Measurements from ENCODE around the gene LYRM7. TPM values are rescaled to one million over a fixed set of nuclear protein-coding genes. Genes with fewer than 3 reads are reported as not detected.

Gene LYRM7
- total and polyA plus RNA-seq, 10 of the 15 experiments (the other 5 are each of a cell fraction or from before 2014, with no cell fraction given) = 9.2 to 68.8 (median 20.2) TPM

GRCh38 chr5:131209506-131210150, 38.9 kb downstream of the LYRM7 start (continued):
- TF ChIP-seq, protein P1, sequence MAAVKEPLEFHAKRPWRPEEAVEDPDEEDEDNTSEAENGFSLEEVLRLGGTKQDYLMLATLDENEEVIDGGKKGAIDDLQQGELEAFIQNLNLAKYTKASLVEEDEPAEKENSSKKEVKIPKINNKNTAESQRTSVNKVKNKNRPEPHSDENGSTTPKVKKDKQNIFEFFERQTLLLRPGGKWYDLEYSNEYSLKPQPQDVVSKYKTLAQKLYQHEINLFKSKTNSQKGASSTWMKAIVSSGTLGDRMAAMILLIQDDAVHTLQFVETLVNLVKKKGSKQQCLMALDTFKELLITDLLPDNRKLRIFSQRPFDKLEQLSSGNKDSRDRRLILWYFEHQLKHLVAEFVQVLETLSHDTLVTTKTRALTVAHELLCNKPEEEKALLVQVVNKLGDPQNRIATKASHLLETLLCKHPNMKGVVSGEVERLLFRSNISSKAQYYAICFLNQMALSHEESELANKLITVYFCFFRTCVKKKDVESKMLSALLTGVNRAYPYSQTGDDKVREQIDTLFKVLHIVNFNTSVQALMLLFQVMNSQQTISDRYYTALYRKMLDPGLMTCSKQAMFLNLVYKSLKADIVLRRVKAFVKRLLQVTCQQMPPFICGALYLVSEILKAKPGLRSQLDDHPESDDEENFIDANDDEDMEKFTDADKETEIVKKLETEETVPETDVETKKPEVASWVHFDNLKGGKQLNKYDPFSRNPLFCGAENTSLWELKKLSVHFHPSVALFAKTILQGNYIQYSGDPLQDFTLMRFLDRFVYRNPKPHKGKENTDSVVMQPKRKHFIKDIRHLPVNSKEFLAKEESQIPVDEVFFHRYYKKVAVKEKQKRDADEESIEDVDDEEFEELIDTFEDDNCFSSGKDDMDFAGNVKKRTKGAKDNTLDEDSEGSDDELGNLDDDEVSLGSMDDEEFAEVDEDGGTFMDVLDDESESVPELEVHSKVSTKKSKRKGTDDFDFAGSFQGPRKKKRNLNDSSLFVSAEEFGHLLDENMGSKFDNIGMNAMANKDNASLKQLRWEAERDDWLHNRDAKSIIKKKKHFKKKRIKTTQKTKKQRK (IDR thresholded peaks at IDR 0.05; ENCODE audit: low read depth, low read length) = no peak
- no peak for TF ChIP-seq NFXL1 (IDR thresholded peaks at IDR 0.05; ENCODE audit: borderline replicate concordance)
- 0 out of 2 replicates have a peak, but pooled peaks have one; percentile 1 for TF ChIP-seq SMC3 (IDR thresholded peaks at IDR 0.05; ENCODE audit: borderline replicate concordance, low read length)
- TF ChIP-seq POLR2AphosphoS5 (IDR thresholded peaks at IDR 0.05; ENCODE audit: low read length) = peak; percentile 90
- TF ChIP-seq, protein P2, sequence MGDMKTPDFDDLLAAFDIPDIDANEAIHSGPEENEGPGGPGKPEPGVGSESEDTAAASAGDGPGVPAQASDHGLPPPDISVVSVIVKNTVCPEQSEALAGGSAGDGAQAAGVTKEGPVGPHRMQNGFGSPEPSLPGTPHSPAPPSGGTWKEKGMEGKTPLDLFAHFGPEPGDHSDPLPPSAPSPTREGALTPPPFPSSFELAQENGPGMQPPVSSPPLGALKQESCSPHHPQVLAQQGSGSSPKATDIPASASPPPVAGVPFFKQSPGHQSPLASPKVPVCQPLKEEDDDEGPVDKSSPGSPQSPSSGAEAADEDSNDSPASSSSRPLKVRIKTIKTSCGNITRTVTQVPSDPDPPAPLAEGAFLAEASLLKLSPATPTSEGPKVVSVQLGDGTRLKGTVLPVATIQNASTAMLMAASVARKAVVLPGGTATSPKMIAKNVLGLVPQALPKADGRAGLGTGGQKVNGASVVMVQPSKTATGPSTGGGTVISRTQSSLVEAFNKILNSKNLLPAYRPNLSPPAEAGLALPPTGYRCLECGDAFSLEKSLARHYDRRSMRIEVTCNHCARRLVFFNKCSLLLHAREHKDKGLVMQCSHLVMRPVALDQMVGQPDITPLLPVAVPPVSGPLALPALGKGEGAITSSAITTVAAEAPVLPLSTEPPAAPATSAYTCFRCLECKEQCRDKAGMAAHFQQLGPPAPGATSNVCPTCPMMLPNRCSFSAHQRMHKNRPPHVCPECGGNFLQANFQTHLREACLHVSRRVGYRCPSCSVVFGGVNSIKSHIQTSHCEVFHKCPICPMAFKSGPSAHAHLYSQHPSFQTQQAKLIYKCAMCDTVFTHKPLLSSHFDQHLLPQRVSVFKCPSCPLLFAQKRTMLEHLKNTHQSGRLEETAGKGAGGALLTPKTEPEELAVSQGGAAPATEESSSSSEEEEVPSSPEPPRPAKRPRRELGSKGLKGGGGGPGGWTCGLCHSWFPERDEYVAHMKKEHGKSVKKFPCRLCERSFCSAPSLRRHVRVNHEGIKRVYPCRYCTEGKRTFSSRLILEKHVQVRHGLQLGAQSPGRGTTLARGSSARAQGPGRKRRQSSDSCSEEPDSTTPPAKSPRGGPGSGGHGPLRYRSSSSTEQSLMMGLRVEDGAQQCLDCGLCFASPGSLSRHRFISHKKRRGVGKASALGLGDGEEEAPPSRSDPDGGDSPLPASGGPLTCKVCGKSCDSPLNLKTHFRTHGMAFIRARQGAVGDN (IDR thresholded peaks at IDR 0.05) = 0 out of 2 replicates have a peak, but pooled peaks have one; percentile 19
- TF ChIP-seq ETV6 (conservative IDR thresholded peaks at IDR 0.05 in 1 of 2, IDR thresholded peaks at IDR 0.05 in 1 of 2; ENCODE audit: borderline replicate concordance in 1 of 2, low read depth in 1 of 2) = peak in 1 of 2 experiments; percentile 73; a peak in 2 of 4 replicates
- peak; percentile 94 for TF ChIP-seq NBN (IDR thresholded peaks at IDR 0.05)
- TF ChIP-seq MEF2B (IDR thresholded peaks at IDR 0.05; ENCODE audit: partially characterized antibody, poor library complexity, severe bottlenecking) = peak; percentile 92
- TF ChIP-seq SMAD5 (IDR thresholded peaks at IDR 0.05; ENCODE audit: low read depth) = no peak
- TF ChIP-seq HDAC6 (IDR thresholded peaks at IDR 0.05; ENCODE audit: unreplicated experiment) = no peak
- peak; percentile 70; the same call in 1 of the 2 replicates for TF ChIP-seq MXI1 (IDR thresholded peaks at IDR 0.05; ENCODE audit: low read depth, low read length)
- TF ChIP-seq PAX5 (IDR thresholded peaks at IDR 0.05; ENCODE audit: borderline replicate concordance, low read depth, low read length) = peak; percentile 85
- TF ChIP-seq, protein P3, sequence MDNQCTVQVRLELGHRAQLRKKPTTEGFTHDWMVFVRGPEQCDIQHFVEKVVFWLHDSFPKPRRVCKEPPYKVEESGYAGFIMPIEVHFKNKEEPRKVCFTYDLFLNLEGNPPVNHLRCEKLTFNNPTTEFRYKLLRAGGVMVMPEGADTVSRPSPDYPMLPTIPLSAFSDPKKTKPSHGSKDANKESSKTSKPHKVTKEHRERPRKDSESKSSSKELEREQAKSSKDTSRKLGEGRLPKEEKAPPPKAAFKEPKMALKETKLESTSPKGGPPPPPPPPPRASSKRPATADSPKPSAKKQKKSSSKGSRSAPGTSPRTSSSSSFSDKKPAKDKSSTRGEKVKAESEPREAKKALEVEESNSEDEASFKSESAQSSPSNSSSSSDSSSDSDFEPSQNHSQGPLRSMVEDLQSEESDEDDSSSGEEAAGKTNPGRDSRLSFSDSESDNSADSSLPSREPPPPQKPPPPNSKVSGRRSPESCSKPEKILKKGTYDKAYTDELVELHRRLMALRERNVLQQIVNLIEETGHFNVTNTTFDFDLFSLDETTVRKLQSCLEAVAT (IDR thresholded peaks at IDR 0.05) = peak; percentile 93
- peak; percentile 68 for TF ChIP-seq JUNB (IDR thresholded peaks at IDR 0.05)
- peak; percentile 65; the same call in 1 of the 2 replicates for TF ChIP-seq PML (IDR thresholded peaks at IDR 0.05; ENCODE audit: low read length)
- peak; percentile 46 for TF ChIP-seq RELA (IDR thresholded peaks at IDR 0.05; ENCODE audit: borderline replicate concordance, partially characterized antibody)
- peak; percentile 54; the same call in 1 of the 2 replicates for TF ChIP-seq MEF2A (IDR thresholded peaks at IDR 0.05; ENCODE audit: insufficient read depth, low read depth, low read length)
- TF ChIP-seq BACH1 (IDR thresholded peaks at IDR 0.05; ENCODE audit: borderline replicate concordance) = peak; percentile 83; the same call in 1 of the 2 replicates
- peak; percentile 45; the same call in 1 of the 2 replicates for TF ChIP-seq RAD51 (IDR thresholded peaks at IDR 0.05)
- TF ChIP-seq, protein P4, sequence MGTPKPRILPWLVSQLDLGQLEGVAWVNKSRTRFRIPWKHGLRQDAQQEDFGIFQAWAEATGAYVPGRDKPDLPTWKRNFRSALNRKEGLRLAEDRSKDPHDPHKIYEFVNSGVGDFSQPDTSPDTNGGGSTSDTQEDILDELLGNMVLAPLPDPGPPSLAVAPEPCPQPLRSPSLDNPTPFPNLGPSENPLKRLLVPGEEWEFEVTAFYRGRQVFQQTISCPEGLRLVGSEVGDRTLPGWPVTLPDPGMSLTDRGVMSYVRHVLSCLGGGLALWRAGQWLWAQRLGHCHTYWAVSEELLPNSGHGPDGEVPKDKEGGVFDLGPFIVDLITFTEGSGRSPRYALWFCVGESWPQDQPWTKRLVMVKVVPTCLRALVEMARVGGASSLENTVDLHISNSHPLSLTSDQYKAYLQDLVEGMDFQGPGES (IDR thresholded peaks at IDR 0.05) = no peak
- TF ChIP-seq CREM (IDR thresholded peaks at IDR 0.05; ENCODE audit: low read depth) = peak; percentile 58; the same call in 1 of the 2 replicates
